Brain microvascular endothelial cell (primary cell): ENCODE measurements around the gene GAGE2A.

Experiments used
- DNase-seq: peaks from one replicate; pipeline ENCODE4 v3.0.0-alpha.2; 2020
- H3K27ac ChIP-seq: fragments of 250-450 bp; sonication (Bioruptor Pico); 2 replicates; pipeline ENCODE4 v1.5.1; 2020; ENCODE audit warnings: mild to moderate bottlenecking, moderate library complexity
- H3K27me3 ChIP-seq: fragments of 250-450 bp; sonication (Bioruptor Pico); replicated peaks from 2 replicates; pipeline ENCODE4 v1.5.1; 2020; ENCODE audit warnings: mild to moderate bottlenecking
- H3K36me3 ChIP-seq: fragments of 250-450 bp; sonication (Bioruptor Pico); replicated peaks from 2 replicates; pipeline ENCODE4 v1.5.1; 2020; ENCODE audit warnings: mild to moderate bottlenecking
- H3K4me3 ChIP-seq: 2 replicates; pipeline ENCODE4 v1.5.1; 2011; ENCODE audit warnings: low read depth, mild to moderate bottlenecking, control low read depth, low read length, moderate library complexity
- in situ Hi-C: cut with HindIII; loops from 2 replicates; pipeline ENCODE4 v1.10.0; 2017; ENCODE audit warnings: low sequenced_read_pairs, low pct_ligation_motif_present
- TF ChIP-seq, protein P1 (sequence below): IDR thresholded peaks from 2 replicates; pipeline ENCODE4 v1.5.1; 2011; ENCODE audit warnings: low read depth, mild to moderate bottlenecking, moderate library complexity, low read length, control low read depth, inconsistent platforms; ENCODE audit errors: missing control alignments

Gene GAGE2A

DNA sequence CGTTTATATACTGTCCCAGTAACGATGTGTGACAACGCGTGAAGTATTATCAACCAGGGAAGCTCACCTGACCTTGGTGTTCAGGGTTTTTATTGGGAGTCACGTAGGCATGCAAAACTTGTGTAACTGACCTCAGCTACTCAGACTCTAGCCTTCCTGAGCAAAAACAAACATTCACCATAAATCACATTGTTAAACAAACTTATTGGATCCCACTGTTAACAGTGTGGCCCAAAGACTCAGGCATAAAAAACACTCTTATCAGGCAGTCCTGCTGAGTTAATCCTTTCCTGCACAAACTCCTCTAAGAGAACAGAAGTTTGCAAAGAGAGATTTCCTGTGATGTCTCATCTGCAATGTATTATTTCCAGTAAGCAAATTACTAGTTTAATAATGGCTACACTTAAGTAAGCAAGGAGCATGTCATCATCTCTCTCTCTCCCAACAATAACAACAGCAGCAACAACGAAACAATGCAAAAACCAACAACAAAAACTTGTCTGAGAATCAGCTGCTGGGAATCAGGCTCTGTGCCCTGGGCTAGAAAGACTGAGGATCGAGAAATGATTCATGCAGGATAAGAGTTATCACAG lies 21.5 kb downstream of the GAGE2A start:
- Histone ChIP-seq H3K36me3 (no peaks in the 10 kb centered on the region), H3K4me3 (no peak overlapping the region), H3K27me3 (no peaks in the 10 kb centered on the region), H3K27ac (no peak overlapping the region)
- TF ChIP-seq, protein P1, sequence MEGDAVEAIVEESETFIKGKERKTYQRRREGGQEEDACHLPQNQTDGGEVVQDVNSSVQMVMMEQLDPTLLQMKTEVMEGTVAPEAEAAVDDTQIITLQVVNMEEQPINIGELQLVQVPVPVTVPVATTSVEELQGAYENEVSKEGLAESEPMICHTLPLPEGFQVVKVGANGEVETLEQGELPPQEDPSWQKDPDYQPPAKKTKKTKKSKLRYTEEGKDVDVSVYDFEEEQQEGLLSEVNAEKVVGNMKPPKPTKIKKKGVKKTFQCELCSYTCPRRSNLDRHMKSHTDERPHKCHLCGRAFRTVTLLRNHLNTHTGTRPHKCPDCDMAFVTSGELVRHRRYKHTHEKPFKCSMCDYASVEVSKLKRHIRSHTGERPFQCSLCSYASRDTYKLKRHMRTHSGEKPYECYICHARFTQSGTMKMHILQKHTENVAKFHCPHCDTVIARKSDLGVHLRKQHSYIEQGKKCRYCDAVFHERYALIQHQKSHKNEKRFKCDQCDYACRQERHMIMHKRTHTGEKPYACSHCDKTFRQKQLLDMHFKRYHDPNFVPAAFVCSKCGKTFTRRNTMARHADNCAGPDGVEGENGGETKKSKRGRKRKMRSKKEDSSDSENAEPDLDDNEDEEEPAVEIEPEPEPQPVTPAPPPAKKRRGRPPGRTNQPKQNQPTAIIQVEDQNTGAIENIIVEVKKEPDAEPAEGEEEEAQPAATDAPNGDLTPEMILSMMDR = no peak
- DNase-seq = no peak
- in situ Hi-C loops = no loop called here

DNA sequence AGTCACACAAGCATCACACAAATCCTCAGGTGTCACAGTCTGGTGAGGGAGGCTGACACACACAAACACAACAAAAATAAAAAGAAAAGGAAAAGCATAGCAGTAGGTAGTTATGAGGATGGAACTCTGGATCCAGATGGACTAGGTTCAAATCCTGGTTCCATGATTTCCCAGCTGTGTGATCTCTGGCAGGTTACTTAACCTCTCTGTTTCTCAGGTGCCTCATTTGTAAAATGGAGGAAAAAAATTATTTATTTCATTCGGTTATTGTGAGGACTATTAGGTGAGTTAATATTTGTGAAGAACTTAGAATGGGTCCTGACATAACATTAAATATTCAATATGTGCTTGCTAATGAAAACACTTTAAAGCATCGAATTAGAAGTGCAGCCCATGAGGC lies 29.3 kb downstream of the GAGE2A start:
- Histone ChIP-seq H3K36me3 (no peaks in the 10 kb centered on the region), H3K27me3 (no peaks in the 10 kb centered on the region), H3K4me3 (no peak overlapping the region), H3K27ac (no peak overlapping the region)
- in situ Hi-C loops = no loop called here
- TF ChIP-seq, protein P1 = no peak
- no peak for DNase-seq

DNA sequence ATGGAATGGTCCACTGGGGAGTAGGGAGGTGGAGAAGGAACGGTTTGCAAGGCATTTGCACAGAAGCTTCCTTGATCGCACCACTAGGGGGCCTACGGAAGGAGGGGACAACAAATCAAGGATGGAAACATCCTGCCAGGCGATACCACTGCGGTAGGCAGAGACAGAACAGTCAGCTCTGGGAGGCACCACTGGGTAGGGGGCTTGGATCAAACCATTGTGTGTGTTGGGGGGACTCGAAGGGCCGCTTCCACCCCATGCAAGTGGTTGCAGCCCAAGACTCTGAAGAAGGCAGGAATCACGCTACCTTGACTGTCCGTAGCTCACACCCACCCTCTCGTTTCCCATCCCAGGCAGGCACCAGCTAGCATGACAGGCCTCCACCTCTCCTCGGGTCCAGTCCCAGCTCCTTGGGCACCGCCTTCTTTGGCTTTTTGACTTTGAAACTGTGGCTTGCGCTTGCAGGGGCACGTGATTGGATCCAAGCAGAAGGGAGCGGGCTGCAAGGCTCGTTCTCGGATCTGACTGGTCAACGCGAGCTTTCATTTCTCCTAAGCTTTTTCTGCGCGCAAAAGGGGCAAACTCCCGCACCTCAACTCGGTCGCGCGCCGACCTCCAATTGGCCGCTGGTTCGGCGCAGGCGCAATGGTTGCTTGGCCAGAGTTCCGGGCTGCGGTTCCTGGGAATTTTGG lies 37.9 kb downstream of the GAGE2A start:
- in situ Hi-C loops = no loop called here
- Histone ChIP-seq H3K36me3 (no peaks in the 10 kb centered on the region), H3K27me3 (no peaks in the 10 kb centered on the region), H3K4me3 (no peak overlapping the region), H3K27ac (no peak overlapping the region)
- no peak for DNase-seq
- TF ChIP-seq, protein P1 = peak; percentile 39

DNA sequence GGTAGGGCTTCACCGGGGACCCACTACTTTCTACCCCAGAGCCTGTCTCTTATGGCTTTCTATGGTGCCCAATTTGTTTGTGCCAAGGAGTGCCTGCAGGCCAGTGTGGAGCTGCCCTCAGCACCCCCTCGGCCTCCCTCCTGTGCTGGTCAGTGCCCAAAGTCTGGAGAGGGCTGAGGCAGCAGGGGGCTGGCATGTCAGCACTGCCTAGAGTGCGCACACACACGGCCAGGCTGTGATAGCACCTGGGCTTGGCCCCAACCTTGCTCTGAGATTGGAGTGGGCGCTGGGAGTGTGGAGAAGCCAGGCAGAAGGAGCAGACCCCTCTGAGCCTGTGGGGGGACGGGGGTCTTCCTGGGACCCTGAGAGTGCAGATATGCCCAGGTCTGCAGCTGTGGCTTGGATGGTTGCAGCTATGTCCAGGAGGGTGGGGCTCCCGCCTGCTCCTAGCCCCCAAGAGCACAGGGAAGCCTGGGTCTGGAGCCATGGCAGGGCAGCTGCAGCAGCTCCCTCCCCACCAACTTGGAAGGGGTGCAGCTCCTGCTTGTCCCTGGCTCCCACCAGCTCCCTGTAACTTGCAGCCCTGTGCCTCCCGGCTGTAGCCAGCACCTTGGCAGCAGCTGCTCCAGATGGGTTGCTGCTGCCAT lies 55.8 kb downstream of the GAGE2A start:
- H3K4me3 ChIP-seq = no peak overlapping the region
- H3K27ac ChIP-seq = no peak overlapping the region
- H3K36me3 ChIP-seq = no peaks in the 10 kb centered on the region
- TF ChIP-seq, protein P1 = no peak
- H3K27me3 ChIP-seq = no peaks in the 10 kb centered on the region
- no peak for DNase-seq
- in situ Hi-C loops = no loop called here
